HG03457 (cell line): Measurements from ENCODE around the gene RFNG.

Experiments
- ATAC-seq: cut with Tn5 transposase; IDR thresholded peaks from one replicate; pipeline ENCODE4 v1.9.1; 2021; ENCODE audit warnings: moderate number of reproducible peaks; ENCODE audit not compliant: unreplicated experiment

Gene RFNG

DNA sequence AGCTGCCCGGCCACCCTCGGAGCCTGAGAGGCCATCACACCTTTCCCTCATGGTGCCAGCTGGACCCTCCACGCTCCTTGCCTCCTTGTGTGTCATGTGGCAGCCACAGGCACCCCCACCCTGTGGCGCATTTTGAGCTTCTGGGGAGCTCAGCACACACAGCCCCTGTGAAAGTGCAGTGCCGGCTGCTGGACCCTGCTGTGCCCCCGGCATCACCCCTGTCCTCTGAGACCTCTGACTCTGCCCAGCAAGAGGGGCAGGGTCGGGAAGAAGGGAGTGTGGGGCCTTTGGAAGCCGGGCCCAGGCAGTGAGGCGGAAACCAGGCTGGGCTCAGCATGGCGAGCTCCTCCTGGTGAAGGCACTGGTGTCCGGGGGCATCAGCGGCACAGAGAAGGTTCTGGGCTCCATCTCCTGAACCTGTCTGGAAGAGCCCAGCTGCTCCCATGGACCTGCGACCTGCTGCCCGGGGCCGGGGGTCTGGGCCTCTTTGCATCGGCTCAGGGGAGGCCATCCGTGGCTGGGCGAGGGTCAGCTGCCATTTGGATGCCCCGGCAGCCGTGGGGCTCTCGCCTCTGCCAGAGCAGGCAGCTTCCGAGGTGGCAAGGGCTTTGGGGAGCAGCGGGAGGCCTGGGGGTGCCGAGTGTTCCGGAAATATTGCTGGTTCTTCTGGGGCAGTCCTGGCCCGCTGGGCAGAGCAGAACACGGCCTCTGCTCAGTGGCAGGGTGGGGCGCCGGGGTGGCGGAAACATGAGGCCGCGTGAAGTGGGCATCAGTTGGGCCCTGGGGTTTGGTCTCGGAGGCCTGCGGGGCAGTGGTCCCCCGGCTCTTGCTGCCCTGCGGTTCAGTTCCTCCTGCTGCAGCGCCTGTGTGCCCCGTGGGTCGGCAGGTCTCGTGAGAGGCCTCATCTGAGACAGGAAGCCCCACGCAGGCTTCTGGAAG lies 46.8 kb downstream of the RFNG start:
- no peak for ATAC-seq

DNA sequence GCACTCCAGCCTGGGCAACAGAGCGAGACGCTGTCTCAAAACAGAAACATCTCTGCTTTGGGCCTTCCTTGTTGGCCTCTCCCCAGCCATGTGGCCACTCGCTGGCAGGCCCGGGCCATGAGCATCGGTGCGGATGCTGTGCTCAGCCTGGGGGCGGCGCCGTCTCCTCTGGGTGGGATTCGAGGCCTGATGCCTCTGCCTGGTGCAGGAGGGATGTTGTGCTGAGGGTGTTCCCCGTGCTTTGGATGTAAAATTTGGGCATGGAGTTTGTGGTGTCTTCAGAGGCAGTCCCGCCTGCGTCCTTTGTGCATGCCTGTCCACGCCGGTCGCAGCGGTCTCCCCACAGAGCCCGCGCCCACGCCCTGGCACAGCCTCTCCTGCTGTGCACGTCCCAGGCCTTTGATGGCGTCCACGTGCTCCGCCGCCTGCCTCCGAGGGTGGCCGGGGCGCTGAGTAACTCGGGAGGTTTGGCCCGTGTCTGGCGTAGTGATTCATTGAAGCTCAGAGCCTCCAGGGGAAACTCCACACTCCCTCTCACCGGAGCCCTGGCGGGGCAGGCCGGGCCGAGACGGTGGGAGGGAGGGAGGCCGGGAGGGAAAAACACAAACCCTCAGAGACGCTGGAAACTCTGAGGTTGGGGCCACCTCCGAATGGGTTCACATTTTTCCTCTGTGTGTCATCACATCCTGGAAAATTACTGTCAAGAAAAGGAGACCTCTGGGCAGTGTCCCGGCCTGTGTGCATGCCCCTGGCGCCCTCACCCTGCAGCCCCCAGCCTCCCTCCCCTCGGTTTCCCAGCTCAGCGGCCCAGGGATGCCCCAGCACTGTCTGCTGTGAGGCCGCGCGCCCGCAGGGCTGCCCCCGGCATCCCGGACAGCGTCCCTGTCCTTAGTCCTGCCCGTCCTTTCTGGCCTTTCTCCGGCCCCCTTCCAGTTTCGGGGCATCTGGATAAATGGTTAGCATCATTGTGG lies 47.9 kb downstream of the RFNG start:
- no peak for ATAC-seq

DNA sequence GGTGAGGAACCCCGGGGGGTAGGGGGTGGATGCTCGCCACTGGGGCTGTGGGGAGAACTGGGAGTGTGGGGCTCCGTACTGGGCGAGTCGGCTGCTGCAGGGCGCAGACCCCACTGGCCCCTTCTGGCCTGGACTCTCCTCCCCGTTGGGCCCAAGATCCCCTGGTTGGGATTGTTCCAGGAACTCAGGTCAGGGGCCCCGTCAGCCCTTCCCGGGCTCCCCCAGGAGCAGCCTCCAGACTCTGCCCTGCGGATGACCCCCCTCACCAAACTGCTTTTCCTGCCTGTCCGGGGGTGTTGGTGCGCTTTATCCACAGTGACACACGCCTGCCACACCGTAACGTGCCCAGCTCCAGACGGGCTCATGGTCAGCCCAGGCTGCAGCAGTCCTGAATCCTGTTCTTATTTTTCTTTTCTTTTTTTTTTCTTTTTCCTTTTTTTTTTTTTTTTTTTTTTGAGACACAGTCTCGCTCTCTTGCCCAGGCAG lies 50.0 kb downstream of the RFNG start:
- ATAC-seq: no peak

DNA sequence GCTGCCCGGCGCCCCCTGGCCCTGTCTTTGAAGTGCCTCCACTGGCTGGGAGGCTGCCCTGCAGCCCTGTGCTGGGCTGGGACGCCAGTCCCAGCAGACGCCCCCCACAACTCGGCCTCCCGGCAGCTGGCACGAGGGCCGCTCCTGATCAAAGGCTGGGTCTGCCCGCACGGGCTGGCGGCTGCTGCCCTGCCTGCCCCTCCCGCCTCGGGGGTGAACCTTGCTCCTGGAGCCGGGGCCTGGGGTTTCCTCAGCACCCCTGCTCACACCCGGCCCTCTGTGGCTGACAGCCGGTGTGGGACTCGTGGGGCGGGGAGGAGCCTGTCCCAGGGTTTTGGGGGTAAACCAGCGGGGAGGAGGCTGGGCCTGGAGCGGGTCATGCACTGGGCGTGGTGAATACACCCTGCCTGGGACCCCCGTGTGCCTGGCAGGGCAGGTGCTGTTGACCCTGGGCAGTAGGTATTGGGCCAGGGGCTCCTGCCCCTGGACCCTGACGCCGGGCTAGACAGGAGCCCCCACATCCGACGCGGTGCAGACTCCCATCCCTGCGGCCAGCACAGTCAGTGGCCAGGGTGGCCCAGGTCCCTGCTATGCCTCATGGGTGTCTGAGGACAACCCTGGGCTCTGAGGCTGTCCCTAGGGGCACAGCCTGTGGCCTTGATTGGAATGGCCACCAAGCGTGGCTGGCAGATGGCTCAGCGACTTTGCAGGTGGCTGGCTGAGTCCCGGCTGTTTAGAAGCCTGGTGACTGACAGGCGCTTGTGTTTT lies 50.6 kb downstream of the RFNG start:
- ATAC-seq: no peak

DNA sequence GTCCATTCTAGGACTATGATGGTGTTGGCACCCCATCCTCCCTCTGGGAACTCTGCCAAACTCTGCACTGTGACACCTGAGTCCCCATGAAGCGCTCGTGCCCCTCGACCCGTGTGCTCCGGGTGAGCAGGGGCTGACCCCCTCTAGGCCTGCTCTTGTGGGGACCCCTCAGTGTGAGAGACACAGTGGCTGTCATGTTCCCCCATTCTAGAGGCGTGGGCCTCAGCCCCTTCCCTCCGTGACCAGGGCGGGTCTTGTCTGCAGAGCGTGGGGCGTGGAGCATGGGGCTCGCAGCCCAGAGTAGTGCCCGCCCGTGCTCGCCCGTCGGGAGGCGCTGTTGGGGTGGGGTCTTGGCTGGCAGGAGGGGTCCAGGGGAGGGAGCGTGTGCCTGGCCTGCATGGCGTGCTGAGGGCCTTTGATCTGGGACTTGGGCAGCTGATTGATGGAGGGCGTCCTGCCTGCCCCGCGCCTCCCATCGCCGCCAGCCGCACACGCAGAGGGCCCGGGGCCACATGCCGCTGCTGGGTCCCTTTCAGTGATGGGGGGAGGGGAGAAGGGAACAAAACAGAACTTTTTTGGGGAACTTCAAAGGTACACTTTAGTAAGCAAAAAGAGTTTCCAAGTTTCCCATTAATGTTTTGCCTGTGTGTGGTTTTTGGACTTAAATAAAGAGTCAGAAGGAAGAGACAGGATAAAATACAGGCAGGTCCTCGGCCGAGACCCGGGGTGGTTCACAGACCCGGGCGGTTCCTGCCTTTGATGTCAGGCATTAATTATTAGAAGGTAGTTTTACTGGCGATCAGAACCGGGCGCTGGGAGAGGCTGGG lies 51.4 kb downstream of the RFNG start:
- ATAC-seq: no peak

DNA sequence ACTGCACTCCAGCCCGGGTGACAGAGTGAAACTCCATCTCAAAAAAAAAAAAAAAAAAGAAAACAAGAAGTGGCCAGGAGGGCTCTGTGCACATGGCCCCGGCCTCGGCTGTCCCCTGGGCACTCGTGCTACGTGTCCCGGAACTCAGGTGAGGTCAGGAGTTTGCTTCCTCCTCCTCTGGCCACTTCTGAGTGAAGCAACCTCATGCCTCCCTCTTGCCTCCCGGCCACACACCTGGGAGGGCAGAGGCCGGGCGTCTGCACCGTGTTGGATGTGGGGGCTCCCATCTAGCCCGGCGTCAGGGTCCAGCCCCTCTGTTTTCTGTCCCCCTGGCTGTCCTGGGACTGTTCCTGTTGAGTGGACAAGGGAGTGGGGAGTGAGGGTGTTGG lies 52.0 kb downstream of the RFNG start:
- ATAC-seq: no peak

DNA sequence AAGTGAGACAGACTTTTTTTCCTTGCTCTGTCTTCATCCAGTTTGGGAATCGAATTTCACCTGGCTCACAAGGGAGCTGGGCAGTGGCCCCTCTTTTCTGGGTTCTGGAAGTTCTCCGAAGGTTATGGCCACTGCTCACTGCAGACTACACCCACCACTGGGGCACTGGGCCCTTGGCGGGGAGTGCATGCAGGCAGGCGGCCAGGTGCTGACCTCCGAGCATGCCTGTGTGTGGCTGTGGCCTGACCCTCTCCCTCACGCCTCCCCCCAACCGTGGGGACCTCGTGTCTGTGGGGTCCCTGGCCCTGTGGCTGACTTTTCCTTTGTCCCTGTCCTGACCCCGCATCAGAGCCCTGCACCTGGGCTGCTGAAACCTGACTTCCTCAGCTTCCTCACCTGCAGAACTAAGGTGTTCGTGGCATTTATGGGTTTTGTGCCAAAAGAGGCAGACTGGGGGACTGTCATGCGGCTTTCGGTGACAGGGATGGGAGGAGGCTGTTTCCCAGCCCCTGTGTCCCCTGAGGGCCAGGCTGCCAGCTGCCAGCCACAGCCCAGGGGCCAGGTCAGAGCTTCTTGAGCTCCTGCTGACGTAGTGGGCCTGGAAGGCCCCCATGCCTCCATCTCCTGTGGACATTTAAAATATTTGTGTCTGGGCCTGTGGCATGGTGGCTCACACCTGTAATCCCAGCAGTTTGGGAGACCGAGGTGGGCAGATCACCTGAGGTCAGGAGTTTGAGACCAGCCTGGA lies 52.7 kb downstream of the RFNG start:
- no peak for ATAC-seq

DNA sequence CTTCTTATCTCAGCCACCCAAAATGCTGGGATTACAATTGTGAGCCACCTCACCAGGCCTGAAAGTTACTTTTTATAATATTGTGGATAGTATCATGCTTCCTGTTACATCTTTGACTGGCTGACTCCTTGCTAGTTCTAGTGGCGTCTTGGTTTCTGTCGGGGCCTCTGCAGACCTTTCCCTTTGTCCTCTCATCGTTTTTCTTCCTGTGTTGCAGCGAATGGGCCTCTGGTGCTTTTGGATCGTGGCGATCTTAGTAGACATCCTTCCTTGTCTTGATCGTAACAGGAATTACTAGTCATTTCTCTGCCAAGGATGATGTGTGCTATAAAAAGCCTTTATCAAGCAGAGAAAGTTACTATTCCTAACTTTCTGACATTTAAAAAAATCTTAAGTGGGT lies 53.4 kb downstream of the RFNG start:
- ATAC-seq: no peak
